Tibial nerve (tissue), 3 donors: Measurements from ENCODE around the gene HRAS.

Source experiments
- CTCF ChIP-seq, 5 experiments: fragments of 200-600 bp in 3 of 5; fragments of 450-650 bp in 2 of 5; sonication (generic) in 3 of 5; IDR thresholded peaks; one replicate each; pipeline ENCODE4 v1.5.1; 2016 to 2019; ENCODE audit warnings: antibody characterized with exemption in 5 of 5, mild to moderate bottlenecking in 3 of 5, moderate library complexity in 2 of 5
- POLR2A ChIP-seq, 2 donors: fragments of 450-650 bp; IDR thresholded peaks; one replicate each; pipeline ENCODE4 v1.6.1; 2017; ENCODE audit warnings: antibody characterized with exemption in 2 of 2, mild to moderate bottlenecking in 2 of 2, moderate library complexity in 2 of 2

GRCh38 chr11:512761-513595 is 22.4 kb downstream of the HRAS start:
- TF ChIP-seq CTCF (IDR thresholded peaks at IDR 0.05) = no peak
- TF ChIP-seq POLR2A (IDR thresholded peaks at IDR 0.05) = no peak
